ENCODE measurements around the gene FOXO1. TPM values are rescaled to one million over a fixed set of nuclear protein-coding genes. Genes with fewer than 3 reads are reported as not detected.

Gene FOXO1
- total RNA-seq, 1 donor from 2014 or later, result 17.7 TPM

GRCh38 chr13:40613914-40614313 is 52.5 kb downstream of the FOXO1 start:
- DNase-seq (ENCODE audit: low read depth), result no peak
- TF ChIP-seq, protein P1, sequence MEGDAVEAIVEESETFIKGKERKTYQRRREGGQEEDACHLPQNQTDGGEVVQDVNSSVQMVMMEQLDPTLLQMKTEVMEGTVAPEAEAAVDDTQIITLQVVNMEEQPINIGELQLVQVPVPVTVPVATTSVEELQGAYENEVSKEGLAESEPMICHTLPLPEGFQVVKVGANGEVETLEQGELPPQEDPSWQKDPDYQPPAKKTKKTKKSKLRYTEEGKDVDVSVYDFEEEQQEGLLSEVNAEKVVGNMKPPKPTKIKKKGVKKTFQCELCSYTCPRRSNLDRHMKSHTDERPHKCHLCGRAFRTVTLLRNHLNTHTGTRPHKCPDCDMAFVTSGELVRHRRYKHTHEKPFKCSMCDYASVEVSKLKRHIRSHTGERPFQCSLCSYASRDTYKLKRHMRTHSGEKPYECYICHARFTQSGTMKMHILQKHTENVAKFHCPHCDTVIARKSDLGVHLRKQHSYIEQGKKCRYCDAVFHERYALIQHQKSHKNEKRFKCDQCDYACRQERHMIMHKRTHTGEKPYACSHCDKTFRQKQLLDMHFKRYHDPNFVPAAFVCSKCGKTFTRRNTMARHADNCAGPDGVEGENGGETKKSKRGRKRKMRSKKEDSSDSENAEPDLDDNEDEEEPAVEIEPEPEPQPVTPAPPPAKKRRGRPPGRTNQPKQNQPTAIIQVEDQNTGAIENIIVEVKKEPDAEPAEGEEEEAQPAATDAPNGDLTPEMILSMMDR (IDR thresholded peaks at IDR 0.05; ENCODE audit: insufficient read depth, low read length, poor library complexity, severe bottlenecking), result no peak
- Histone ChIP-seq H3K4me3 (ENCODE audit: low read depth, low read length) (no peak overlapping the region), H3K27me3 (ENCODE audit: control insufficient read depth, insufficient read depth, low read length) (no peaks in the 10 kb centered on the region), H3K36me3 (ENCODE audit: control insufficient read depth, insufficient read depth, low read length) (no peaks in the 10 kb centered on the region)

DNA sequence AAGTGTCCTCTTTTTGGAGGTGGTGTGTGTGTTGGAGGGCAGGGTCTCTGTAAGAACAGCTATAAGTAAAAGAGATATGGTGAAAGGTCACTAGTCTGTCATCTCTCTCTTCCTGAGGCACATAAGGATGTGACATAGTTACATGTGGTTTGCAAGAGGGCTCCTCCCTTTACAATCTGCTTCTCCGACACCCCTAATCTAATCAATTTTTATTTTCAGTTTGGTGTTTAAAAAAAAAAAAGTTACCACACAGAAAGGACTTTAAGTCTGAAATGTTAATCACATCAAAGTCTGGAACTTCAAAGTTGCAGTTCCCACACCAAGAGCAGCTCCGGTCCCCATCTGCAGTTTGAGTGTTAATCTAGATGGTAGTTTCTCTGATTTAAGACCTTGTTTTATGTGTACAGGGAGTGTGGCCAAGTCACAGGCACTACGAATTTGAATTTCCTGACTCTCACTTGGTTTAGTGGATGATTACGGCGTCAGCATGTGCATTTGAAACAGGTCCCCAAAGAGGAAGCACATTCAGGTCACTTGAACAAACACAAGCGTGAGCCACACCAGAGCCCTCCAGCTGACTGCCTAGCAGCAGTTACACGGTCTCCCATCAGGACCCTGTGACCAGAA is 53.1 kb downstream of the FOXO1 start:
- no peak for DNase-seq (ENCODE audit: low read depth)
- Histone ChIP-seq H3K36me3 (ENCODE audit: control insufficient read depth, insufficient read depth, low read length) (no peaks in the 10 kb centered on the region), H3K27me3 (ENCODE audit: control insufficient read depth, insufficient read depth, low read length) (no peaks in the 10 kb centered on the region), H3K4me3 (ENCODE audit: low read depth, low read length) (no peak overlapping the region)
- TF ChIP-seq, protein P1 (IDR thresholded peaks at IDR 0.05; ENCODE audit: insufficient read depth, low read length, poor library complexity, severe bottlenecking), result no peak

- no peak for DNase-seq (ENCODE audit: low read depth)
- Histone ChIP-seq H3K36me3 (ENCODE audit: control insufficient read depth, insufficient read depth, low read length) (no peaks in the 10 kb centered on the region), H3K27me3 (ENCODE audit: control insufficient read depth, insufficient read depth, low read length) (no peaks in the 10 kb centered on the region), H3K4me3 (ENCODE audit: low read depth, low read length) (no peak overlapping the region)
- TF ChIP-seq, protein P1 (IDR thresholded peaks at IDR 0.05; ENCODE audit: insufficient read depth, low read length, poor library complexity, severe bottlenecking), result no peak
These were observed 54.4 kb downstream of the FOXO1 start for GRCh38 chr13:40612041-40612440.

DNA sequence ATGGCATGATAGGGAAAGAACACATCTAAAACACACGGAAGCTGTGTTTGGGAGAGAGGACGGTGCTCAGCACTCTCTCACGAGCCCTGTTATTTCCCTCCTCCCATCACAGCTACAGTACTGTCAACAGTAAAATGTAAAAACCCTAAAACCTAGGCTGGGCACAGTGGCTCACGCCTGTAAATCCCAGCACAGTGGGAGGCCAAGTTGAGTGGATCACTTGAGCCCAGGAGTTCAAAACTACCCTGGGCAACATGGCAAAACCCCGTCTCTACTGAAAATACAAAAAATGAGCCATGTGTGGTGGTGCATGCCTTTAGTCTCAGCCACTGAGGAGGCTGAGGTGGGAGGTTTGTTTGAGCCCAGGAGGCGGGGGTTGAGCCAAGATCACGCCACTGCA is 54.8 kb downstream of the FOXO1 start:
- TF ChIP-seq, protein P1 (IDR thresholded peaks at IDR 0.05; ENCODE audit: insufficient read depth, low read length, poor library complexity, severe bottlenecking), result no peak
- H3K4me3 ChIP-seq (ENCODE audit: low read depth, low read length), result no peak overlapping the region
- H3K27me3 ChIP-seq (ENCODE audit: control insufficient read depth, insufficient read depth, low read length), result no peaks in the 10 kb centered on the region
- H3K36me3 ChIP-seq (ENCODE audit: control insufficient read depth, insufficient read depth, low read length), result no peaks in the 10 kb centered on the region
- DNase-seq (ENCODE audit: low read depth), result no peak

GRCh38 chr13:40611004-40611403 is 55.4 kb downstream of the FOXO1 start:
- DNase-seq (ENCODE audit: low read depth), result no peak
- Histone ChIP-seq H3K27me3 (ENCODE audit: control insufficient read depth, insufficient read depth, low read length) (no peaks in the 10 kb centered on the region), H3K4me3 (ENCODE audit: low read depth, low read length) (no peak overlapping the region), H3K36me3 (ENCODE audit: control insufficient read depth, insufficient read depth, low read length) (no peaks in the 10 kb centered on the region)
- TF ChIP-seq, protein P1 (IDR thresholded peaks at IDR 0.05; ENCODE audit: insufficient read depth, low read length, poor library complexity, severe bottlenecking), result no peak

Measured in kidney epithelial cell (primary cell).